ES-I3 (cell line): Measurements from ENCODE around the gene NAPB.

ENCODE experiments used
- H3K36me3 ChIP-seq: 2 replicates; pipeline ENCODE4 v1.6.1; 2013; ENCODE audit warnings: mild to moderate bottlenecking, low read length, control low read depth, moderate library complexity; ENCODE audit not compliant: insufficient read depth
- H3K4me1 ChIP-seq: 2 replicates; pipeline ENCODE4 v1.6.1; 2013; ENCODE audit warnings: mild to moderate bottlenecking, control low read depth, low read length; ENCODE audit not compliant: insufficient read depth
- H3K9ac ChIP-seq: 2 replicates; pipeline ENCODE4 v1.6.1; 2013; ENCODE audit warnings: low read depth, mild to moderate bottlenecking, low read length, moderate library complexity
- H3K9me3 ChIP-seq: 2 replicates; pipeline ENCODE4 v1.6.1; 2013; ENCODE audit warnings: mild to moderate bottlenecking, low read length, moderate library complexity; ENCODE audit not compliant: control insufficient read depth, insufficient read depth

NAPB gene

GRCh38 chr20:23343590-23343989, 77.7 kb downstream of the NAPB start:
- H3K4me1 ChIP-seq = peaks cover 8% of the 10 kb centered on the region
- no peaks in the 10 kb centered on the region for H3K9me3 ChIP-seq
- no peak overlapping the region for H3K9ac ChIP-seq
- H3K36me3 ChIP-seq = no peaks in the 10 kb centered on the region

DNA sequence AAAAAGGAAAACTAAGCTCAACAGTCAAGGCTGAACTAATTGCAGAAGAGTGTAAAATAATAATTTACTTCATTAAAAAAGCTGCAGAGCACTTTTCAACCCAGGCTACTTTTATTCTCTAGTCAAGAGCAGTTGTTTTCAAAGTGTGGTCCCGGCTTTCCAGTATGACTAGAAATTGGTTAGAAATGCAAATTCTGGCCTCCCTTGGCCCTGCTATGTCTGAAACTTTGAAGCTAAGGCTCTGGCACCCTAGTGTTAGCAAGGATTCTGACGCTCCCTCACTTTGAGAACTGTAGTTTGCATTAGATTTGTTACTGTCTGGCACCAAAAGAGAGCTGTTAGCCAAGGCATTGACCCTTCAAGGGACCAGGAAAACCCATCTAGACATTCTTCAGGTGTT, 80.2 kb downstream of the NAPB start:
- Histone ChIP-seq H3K9ac (no peak overlapping the region), H3K9me3 (no peaks in the 10 kb centered on the region), H3K4me1 (0 out of 2 replicates have a peak, but pooled peaks cover 3% of the 10 kb centered on the region), H3K36me3 (no peaks in the 10 kb centered on the region)

GRCh38 chr20:23340524-23340923, 80.8 kb downstream of the NAPB start:
- H3K9ac ChIP-seq = no peak overlapping the region
- no peaks in the 10 kb centered on the region for H3K36me3 ChIP-seq
- no peaks in the 10 kb centered on the region for H3K9me3 ChIP-seq
- H3K4me1 ChIP-seq = 0 out of 2 replicates have a peak, but pooled peaks cover 3% of the 10 kb centered on the region

GRCh38 chr20:23339986-23340385, 81.3 kb downstream of the NAPB start:
- H3K36me3 ChIP-seq = no peaks in the 10 kb centered on the region
- H3K9ac ChIP-seq = no peak overlapping the region
- H3K4me1 ChIP-seq = 0 out of 2 replicates have a peak, but pooled peaks cover 3% of the 10 kb centered on the region
- H3K9me3 ChIP-seq = no peaks in the 10 kb centered on the region

- Histone ChIP-seq H3K36me3 (no peaks in the 10 kb centered on the region), H3K9ac (no peak overlapping the region), H3K9me3 (no peaks in the 10 kb centered on the region), H3K4me1 (0 out of 2 replicates have a peak, but pooled peaks cover 3% of the 10 kb centered on the region)
Measured at GRCh38 chr20:23337312-23337711, 84.0 kb downstream of the NAPB start.

DNA sequence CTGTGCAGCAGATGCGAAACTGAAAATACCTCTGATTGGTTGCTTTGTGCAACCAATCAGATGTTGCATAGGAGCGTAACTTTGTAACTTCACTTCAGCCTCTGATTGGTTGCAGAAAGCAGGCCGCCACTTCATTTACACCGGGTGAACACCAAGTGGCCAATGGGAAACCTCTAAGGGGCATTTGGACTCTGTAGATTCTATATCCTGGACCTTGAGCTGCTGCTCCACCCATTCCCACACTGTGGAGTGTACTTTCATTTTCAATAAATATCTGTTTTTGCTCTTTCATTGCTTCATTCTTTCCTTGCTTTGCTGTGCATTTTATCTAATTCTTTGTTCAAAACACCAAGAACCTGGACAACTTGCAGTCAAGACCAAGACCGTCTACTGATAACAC, 84.8 kb downstream of the NAPB start:
- 0 out of 2 replicates have a peak, but pooled peaks cover 3% of the 10 kb centered on the region for H3K4me1 ChIP-seq
- H3K36me3 ChIP-seq = no peaks in the 10 kb centered on the region
- no peaks in the 10 kb centered on the region for H3K9me3 ChIP-seq
- no peak overlapping the region for H3K9ac ChIP-seq

DNA sequence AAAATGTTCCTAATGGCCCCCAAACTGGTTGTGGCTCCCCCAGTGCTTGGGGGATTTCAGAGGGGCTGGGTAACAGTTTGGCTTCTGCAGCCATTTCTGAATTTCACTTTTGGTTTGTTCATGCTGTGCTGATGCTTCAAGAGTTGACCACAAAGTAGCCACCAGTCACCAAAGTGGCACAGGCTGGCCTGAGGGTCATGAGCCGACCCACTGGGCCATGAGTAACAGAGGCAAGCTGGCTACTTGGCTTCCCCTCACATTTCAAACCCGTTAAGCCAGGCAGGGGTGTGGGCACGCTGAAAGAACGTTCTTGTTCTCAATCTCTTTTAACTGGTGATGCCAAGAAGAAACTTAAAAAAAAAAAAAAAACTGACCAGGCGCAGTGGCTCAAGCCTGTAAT, 85.8 kb downstream of the NAPB start:
- Histone ChIP-seq H3K9me3 (no peaks in the 10 kb centered on the region), H3K9ac (no peak overlapping the region), H3K36me3 (no peaks in the 10 kb centered on the region), H3K4me1 (0 out of 2 replicates have a peak, but pooled peaks cover 3% of the 10 kb centered on the region)

- no peak overlapping the region for H3K9ac ChIP-seq
- no peaks in the 10 kb centered on the region; the same call in 1 of the 2 replicates for H3K9me3 ChIP-seq
- no peaks in the 10 kb centered on the region for H3K36me3 ChIP-seq
- 0 out of 2 replicates have a peak, but pooled peaks cover 3% of the 10 kb centered on the region for H3K4me1 ChIP-seq
Measured at GRCh38 chr20:23334111-23334510, 87.2 kb downstream of the NAPB start.

DNA sequence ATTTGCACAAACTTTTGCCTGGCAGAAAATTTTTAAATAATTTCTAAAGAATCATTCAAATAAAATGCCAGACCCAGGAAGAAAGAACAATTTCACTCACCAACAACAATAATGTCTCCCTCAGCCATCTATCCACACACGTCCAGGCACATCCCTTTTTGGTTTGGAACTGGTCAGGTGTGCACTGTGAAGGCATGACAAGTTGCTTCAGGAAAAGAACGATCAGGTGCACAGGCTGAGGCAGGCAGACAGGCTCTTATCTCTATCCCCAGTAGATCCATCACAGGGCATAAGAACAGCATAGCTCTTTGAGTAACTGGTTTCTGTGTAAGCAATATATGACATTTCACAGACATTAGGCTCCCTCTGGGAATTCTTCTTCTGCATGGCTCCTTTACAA, 88.8 kb downstream of the NAPB start:
- Histone ChIP-seq H3K9me3 (no peaks in the 10 kb centered on the region; the same call in 1 of the 2 replicates), H3K4me1 (0 out of 2 replicates have a peak, but pooled peaks cover 2% of the 10 kb centered on the region), H3K9ac (no peak overlapping the region), H3K36me3 (no peaks in the 10 kb centered on the region)

- H3K4me1 ChIP-seq = no peaks in the 10 kb centered on the region
- no peaks in the 10 kb centered on the region for H3K36me3 ChIP-seq
Measured at GRCh38 chr20:23331450-23332350, 89.6 kb downstream of the NAPB start.

GRCh38 chr20:23327617-23328333, 93.5 kb downstream of the NAPB start:
- Histone ChIP-seq H3K4me1 (no peaks in the 10 kb centered on the region), H3K36me3 (no peaks in the 10 kb centered on the region), H3K9ac (no peak overlapping the region), H3K9me3 (no peaks in the 10 kb centered on the region; the same call in 1 of the 2 replicates)

More at GRCh38 chr20:23331450-23332350, 89.6 kb downstream of the NAPB start:
- no peak overlapping the region for H3K9ac ChIP-seq
- no peaks in the 10 kb centered on the region; the same call in 1 of the 2 replicates for H3K9me3 ChIP-seq

GRCh38 chr20:23326774-23327173, 94.5 kb downstream of the NAPB start:
- Histone ChIP-seq H3K9me3 (no peaks in the 10 kb centered on the region; the same call in 1 of the 2 replicates), H3K36me3 (no peaks in the 10 kb centered on the region), H3K4me1 (no peaks in the 10 kb centered on the region), H3K9ac (no peak overlapping the region)

DNA sequence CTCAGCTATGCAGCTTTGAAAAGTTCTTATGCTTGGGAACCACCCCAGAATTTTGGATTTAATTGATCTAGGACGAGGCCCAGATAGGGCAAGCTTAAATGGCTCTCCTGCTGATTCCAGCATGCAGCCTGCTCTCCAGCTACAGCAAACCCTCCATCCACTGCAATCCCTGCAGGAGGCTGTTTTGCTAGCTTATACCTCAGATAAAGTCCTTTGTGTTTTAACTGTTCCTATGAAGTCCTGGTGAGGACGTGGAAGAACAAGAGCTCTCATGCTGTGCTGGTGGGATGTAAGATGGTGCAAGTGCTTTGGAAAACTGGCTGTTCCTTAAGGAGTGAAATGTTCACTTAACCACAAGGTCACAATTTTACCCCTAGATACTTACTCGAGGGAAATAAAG, 96.2 kb downstream of the NAPB start:
- Histone ChIP-seq H3K36me3 (no peaks in the 10 kb centered on the region), H3K4me1 (no peaks in the 10 kb centered on the region), H3K9ac (no peak overlapping the region), H3K9me3 (no peaks in the 10 kb centered on the region; the same call in 1 of the 2 replicates)
